NCI-H2227 treated with DMSO at 0.1 percent for 48 hours (cell line): ENCODE results near the gene CLCN3.
"Not testable (repeated sequence)": the region's sequence is repeated elsewhere in the genome, so short reads cannot be mapped to it uniquely, and the experiment has no call there.

Source experiments
- DNase-seq: peaks from one replicate; lab custom pipeline; 2025; lab: John Stamatoyannopoulos, UW

CLCN3 gene

GRCh38 chr4:169618286-169618685 is 2.1 kb upstream of the CLCN3 start:
- DNase-seq = no peak

GRCh38 chr4:169618986-169619385 is 1.4 kb upstream of the CLCN3 start:
- DNase-seq = no peak

GRCh38 chr4:169619518-169619957 is 840 bp upstream of the CLCN3 start:
- DNase-seq = peak; percentile 39

- DNase-seq = no peak
These were observed 486 bp downstream of the CLCN3 start for GRCh38 chr4:169620880-169621248.

DNA sequence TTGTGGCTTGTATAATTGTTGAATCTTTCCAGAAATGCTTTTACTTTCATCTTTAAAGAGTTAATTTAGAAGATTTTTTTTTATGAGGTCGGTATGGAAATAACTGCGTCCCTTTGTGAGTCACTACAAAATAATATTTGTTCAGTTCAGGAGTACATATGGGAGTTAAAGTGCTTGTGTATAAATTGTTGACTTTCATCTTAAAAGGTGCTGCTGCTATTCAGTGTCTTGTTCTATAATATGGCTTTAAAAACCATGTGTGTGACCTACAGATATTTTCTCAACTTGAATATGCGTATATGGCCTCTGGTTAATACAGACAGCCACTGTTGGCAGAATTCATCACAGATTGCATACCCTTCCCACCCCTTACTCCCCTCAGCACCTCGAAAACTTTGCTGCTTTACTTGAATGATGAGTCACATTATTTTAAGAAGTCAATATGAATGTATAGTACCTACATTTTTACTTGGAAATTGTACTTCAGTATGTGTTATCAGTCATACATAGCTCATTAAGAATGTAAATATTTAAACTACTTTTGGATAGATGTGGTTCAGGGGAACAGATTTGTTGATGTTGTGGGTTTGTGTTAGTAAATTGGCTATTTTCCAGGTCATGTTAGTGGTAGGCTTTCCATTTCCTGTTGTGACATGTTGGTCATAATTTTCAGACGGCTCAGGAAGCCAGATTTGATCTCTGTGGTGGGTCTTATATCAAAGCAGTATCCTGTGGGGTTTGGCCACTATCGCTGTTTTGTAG is 1.5 kb downstream of the CLCN3 start:
- DNase-seq = no peak

DNA sequence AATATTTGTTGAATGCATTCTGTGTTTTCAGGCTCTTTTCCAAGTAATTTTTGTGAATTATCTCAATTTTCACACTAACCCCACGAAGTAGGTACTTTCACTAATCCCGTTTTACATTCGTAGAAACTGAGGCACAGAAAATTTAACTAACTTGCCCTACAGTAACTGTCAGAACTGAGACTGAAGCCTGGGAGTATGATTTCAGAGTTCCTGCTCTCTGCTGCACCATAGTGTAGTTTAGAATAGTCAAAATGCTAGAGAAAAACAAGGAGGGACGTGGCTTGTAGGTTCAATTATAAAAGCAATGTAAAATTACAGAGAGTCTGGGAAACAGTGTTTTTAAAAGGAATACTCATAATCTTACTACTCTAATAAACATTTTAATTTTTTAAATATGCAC is 2.2 kb downstream of the CLCN3 start:
- no peak for DNase-seq

GRCh38 chr4:169624012-169624411 is 3.6 kb downstream of the CLCN3 start:
- not testable (repeated sequence) for DNase-seq

DNA sequence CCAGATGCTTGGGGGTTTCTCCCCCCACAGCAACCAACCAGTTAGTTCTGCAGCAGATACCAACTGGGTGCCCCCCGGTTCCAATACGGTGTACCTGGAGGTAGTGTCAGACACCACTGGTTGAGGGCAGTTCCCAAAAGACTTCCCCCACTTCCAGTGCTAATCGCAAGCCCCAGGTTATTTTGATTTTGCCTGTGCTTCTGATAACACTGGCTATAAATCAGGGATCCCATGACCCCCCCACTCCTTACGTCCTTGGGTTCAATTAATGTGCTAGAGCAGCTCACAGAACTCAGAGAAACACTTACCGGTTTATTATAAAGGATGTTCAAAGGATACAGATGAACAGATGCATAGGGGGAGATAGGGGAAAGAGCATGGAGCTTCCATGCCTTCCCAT is 5.5 kb downstream of the CLCN3 start:
- no peak for DNase-seq

DNA sequence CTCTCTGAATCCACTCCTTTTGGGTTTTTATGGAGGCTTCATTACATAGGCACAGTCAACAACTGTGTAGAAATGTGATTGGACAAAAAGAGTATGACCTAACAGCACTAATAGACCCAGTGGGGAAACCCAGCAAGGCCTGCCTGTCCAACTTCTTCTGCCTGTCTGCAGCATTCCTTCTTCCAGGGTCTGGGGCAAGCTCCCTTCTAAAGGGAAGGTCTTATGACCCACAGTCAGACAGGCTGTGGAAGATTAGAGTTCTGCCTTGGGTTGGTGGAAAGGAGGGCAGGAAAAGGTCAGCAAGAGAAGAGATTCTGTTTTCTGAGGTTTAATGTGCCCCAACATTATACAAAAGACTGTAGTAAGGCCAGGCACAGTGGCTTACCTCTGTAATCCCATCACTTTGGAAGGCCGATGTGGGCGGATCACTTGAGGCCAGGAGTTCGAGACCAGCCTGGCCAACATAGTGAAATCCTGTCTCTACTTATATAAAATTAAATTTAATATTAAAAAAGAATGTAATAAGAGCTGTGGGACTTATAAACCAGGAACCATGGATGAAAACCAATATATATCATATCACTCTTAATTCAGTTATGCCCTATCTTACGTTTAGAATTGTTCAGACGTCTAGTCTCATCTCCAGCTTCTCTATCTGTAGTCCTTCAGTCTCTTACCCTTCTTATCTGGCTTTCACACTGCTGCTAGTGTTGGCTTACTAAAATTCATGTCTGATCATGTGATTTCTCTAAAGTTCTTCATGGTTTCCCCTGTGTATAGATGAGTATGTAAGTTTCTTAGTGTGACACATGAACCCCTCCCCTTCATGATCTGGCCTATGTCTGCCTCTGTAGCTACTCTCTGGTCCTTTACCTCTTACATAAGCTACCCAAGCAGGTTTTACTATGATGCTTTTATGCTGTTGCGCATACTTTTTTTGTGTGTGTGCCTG is 6.2 kb downstream of the CLCN3 start:
- DNase-seq = no peak

GRCh38 chr4:169627307-169627706 is 6.9 kb downstream of the CLCN3 start:
- no peak for DNase-seq

DNA sequence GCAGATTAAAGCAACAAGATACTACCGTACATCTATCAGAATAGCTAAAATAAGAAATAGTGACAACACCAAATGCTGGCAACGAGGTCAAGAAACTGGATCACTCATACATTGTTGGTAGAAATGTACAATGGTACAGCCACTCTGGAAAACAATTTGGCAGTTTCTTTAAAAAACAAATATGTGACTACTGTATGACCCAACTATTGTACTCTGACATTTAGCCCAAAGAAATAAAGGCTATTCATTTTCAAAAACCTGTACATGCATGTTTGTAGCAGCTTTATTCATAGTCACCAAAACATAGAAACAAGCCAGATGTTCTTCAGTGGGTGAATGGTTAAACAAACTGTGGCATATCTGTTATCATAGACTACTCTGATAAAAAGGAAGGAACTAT is 8.2 kb downstream of the CLCN3 start:
- no peak for DNase-seq

DNA sequence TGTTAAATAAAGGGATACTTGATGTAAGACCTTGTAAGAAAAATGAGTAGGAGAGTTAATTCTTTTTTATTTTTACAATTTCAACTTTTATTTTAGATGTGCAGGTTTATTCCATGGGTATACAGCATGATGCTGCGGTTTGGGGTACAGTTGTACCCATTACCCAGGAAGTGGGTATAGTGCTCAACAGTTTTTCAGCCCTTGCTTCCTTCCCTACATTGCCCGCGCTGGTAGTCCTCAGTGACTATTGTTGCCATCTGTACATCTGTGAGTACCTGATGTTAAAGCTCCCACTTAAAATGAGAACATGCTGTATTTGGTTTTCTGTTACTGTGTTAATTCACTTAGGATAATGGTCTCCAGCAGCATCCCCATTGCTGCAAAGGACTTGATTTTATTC is 9.7 kb downstream of the CLCN3 start:
- no peak for DNase-seq

DNA sequence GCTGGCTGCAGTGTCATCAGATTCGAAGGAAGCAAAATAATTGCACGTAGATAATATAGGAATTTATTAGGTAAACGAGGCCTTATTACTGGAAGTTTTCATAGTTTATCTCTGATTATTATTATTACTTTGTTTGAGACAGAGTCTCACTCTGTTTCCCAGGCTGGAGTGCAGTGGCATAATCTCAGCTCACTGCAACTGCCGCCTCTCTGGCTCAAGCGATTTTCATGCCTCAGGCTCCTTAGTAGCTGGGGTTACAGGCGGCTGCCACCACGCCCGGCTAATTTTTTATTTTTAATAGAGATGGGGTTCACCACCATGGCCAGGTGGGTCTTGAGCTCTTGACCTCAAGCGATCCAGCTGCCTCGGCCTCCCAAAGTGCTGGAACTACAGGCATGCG is 12.5 kb downstream of the CLCN3 start:
- no peak for DNase-seq

DNA sequence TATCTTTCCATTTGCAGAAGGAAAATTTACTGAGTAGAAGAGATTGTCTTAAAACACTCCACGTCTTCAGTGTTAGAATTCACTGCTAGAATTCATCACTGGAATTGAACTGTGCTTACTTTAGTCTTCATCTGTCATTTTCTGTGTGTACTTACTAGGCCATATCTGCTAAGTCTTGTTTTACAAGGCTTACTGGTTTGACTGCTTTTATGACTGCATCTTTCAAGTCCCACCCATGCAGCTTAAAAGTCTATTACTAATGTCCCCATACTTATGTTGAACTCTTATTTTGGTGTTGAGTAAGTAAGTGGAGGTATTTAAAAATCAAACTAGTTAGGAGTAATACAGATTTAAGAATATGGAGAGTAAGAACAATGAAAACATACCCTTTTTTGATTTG is 14.6 kb downstream of the CLCN3 start:
- no peak for DNase-seq

- DNase-seq = no peak
These were observed 20.0 kb downstream of the CLCN3 start for GRCh38 chr4:169640261-169640870.

- DNase-seq = no peak
These were observed 24.4 kb downstream of the CLCN3 start for GRCh38 chr4:169644802-169645201.

- no peak for DNase-seq
These were observed 25.2 kb downstream of the CLCN3 start for GRCh38 chr4:169645627-169646026.

DNA sequence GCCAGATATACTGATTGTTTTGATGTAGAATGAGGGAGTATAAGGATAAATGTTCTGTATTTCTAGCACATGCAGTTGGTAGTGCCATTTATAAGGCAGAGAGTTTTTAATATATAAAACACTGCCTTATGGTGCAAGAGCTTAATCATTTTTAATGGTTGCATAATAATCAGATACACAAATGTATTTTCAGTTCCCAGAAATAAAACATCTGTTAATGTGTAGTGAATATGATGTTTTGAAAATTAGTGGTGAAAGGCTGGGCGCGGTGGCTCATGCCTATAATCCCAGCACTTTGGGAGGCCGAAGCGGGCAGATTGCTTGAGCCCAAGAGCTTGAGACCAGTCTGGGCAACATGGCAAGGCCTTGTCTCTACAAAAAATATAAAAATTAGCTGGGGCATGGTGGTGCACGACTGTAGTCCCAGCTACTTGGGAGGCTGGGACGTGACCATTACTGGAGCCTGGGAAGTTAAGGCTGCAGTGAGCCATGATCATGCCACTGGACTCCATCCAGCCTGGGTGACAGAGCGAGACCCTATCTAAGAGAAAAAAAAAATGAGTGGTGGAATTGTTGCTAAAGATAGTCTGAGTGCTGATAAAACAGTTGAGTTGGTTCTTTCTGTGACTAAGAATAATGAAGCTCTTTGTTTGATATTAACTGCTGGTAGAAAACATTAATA is 29.3 kb downstream of the CLCN3 start:
- DNase-seq = no peak

DNA sequence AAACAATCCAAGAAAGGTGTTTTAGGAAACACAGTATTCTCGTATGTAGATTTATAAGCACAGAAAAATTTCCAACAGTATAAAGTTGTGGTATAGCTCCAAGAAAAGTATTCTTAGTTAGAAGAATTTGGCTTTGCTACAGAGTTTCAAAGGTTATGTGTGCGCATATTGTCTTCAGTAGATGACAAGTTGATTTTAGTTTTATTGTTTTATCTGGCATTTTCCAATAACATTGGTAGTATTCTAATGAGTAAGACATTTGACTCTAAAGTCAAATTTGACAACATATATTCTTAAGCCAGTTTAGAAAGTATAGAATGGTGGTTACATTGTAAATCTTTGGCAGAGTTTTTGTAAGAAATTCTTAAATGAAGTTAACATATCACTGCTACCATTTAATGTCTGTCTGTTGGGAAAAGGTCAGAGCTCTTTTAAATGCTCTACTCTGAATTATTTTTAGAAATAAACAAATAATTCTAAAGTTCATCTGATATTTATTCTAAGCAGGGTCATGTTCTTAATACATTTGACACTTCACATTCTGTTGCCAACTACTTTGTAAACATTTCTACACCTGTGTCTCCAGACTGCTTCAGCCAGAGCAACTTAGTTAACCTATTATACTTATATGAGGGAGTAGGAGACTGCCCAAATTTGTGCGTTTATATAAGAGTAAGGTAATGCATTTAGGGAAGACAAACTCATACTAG is 30.0 kb downstream of the CLCN3 start:
- DNase-seq = no peak

GRCh38 chr4:169652535-169652934 is 32.2 kb downstream of the CLCN3 start:
- DNase-seq = no peak

DNA sequence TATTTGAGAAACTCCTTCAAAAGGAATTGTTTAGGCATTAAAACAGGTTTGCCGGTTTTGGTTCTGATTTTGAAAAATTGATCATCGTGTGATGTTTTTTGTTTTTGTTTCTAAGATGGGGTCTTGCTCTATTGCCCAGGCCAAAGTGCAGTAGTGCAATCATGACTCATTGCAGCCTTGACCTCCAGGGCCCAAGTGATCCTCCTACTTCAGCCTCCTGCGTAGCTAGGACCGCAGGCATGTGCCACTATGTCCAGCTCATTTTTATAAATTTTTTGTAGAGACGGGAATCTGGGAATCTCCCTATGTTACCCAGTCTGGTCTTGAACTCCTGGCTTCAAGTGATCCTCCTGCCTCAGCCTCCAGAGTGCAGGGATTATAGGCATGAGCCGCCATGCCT is 35.0 kb downstream of the CLCN3 start:
- no peak for DNase-seq
